Liver (tissue), 9 donors: ENCODE data around the gene PRRX1. TPM values are rescaled to one million over a fixed set of nuclear protein-coding genes. Genes with fewer than 3 reads are reported as not detected.

Source experiments
- DNase-seq: peaks from one replicate; pipeline ENCODE4 v3.0.0-alpha.2; 2017; ENCODE audit warnings: low spot score
- H3K27ac ChIP-seq, 2 donors: one replicate each; pipeline ENCODE4 v1.7.0; 2013; ENCODE audit warnings: inconsistent platforms in 2 of 2, low read length in 2 of 2, control low read depth in 1 of 2, low read depth in 1 of 2, mild to moderate bottlenecking in 1 of 2
- H3K27me3 ChIP-seq, 4 donors: one replicate each; pipeline versions ENCODE4 v1.6.1 to v1.7.0; 2013; ENCODE audit warnings: low read length in 3 of 4, inconsistent platforms in 1 of 4, mild to moderate bottlenecking in 1 of 4, moderate library complexity in 1 of 4; ENCODE audit not compliant: control insufficient read depth in 4 of 4, insufficient read depth in 4 of 4
- H3K36me3 ChIP-seq, 4 donors: one replicate each; pipeline versions ENCODE4 v1.6.1 to v1.7.0; 2013; ENCODE audit warnings: low read length in 3 of 4, mild to moderate bottlenecking in 3 of 4, low read depth in 1 of 4, moderate library complexity in 1 of 4; ENCODE audit not compliant: control insufficient read depth in 4 of 4, insufficient read depth in 3 of 4
- H3K4me1 ChIP-seq, 4 donors: one replicate each; pipeline versions ENCODE4 v1.6.1 to v1.7.0; 2013; ENCODE audit warnings: low read length in 3 of 4, mild to moderate bottlenecking in 3 of 4, moderate library complexity in 1 of 4; ENCODE audit not compliant: control insufficient read depth in 4 of 4, insufficient read depth in 4 of 4
- H3K4me3 ChIP-seq, 3 donors: one replicate each; pipeline versions ENCODE4 v1.6.1 to v1.7.0; 2013; ENCODE audit warnings: low read length in 3 of 3, control low read depth in 1 of 3, low read depth in 1 of 3, mild to moderate bottlenecking in 1 of 3
- H3K9ac ChIP-seq, 2 donors: one replicate each; pipeline ENCODE4 v1.7.0; 2013; ENCODE audit warnings: low read length in 2 of 2, mild to moderate bottlenecking in 2 of 2, moderate library complexity in 2 of 2, control low read depth in 1 of 2, low read depth in 1 of 2
- H3K9me3 ChIP-seq, 4 donors: one replicate each; pipeline versions ENCODE4 v1.6.1 to v1.7.0; 2013; ENCODE audit warnings: low read length in 3 of 4; ENCODE audit not compliant: control insufficient read depth in 4 of 4
- ATF3 ChIP-seq: IDR thresholded peaks from 2 replicates; pipeline ENCODE4 v1.6.1; 2016; ENCODE audit warnings: antibody characterized with exemption
- CTCF ChIP-seq: fragments of 150-350 bp; IDR thresholded peaks from 2 replicates; pipeline ENCODE4 v1.5.1; 2017; ENCODE audit warnings: improper control_type of control experiment, low read depth, low read length; ENCODE audit not compliant: missing input control
- EGR1 ChIP-seq, 2 donors: IDR thresholded peaks; 2 replicates each; pipeline ENCODE4 v1.6.1; 2016 to 2018; ENCODE audit warnings: antibody characterized with exemption in 2 of 2, low read depth in 2 of 2
- FOXA1 ChIP-seq: IDR thresholded peaks from 2 replicates; pipeline ENCODE4 v1.6.1; 2016; ENCODE audit warnings: antibody characterized with exemption
- FOXA2 ChIP-seq: IDR thresholded peaks from 2 replicates; pipeline ENCODE4 v1.6.1; 2016; ENCODE audit warnings: antibody characterized with exemption
- GABPA ChIP-seq, 2 donors: IDR thresholded peaks in 1 of 2; conservative IDR thresholded peaks in 1 of 2; 2 replicates each; pipeline ENCODE4 v1.6.1; 2016; ENCODE audit warnings: antibody characterized with exemption in 2 of 2, mild to moderate bottlenecking in 1 of 2, moderate library complexity in 1 of 2
- HNF4A ChIP-seq, 2 donors: conservative IDR thresholded peaks; 2 replicates each; pipeline ENCODE4 v1.6.1; 2016; ENCODE audit warnings: antibody characterized with exemption in 2 of 2, mild to moderate bottlenecking in 2 of 2
- HNF4G ChIP-seq: IDR thresholded peaks from 2 replicates; pipeline ENCODE4 v1.6.1; 2016; ENCODE audit warnings: antibody characterized with exemption
- JUND ChIP-seq, 2 donors: IDR thresholded peaks; 2 replicates each; pipeline ENCODE4 v1.6.1; 2016; ENCODE audit warnings: antibody characterized with exemption in 2 of 2
- RAD21 ChIP-seq, 2 donors: IDR thresholded peaks; 2 replicates each; pipeline ENCODE4 v1.6.1; 2016; ENCODE audit warnings: antibody characterized with exemption in 2 of 2, mild to moderate bottlenecking in 2 of 2
- REST ChIP-seq: IDR thresholded peaks from 2 replicates; pipeline ENCODE4 v1.6.1; 2016; ENCODE audit warnings: antibody characterized with exemption, mild to moderate bottlenecking
- RXRA ChIP-seq, 2 donors: IDR thresholded peaks; 2 replicates each; pipeline ENCODE4 v1.6.1; 2017 to 2018; ENCODE audit warnings: antibody characterized with exemption in 2 of 2, mild to moderate bottlenecking in 1 of 2
- SP1 ChIP-seq: IDR thresholded peaks from 2 replicates; pipeline ENCODE4 v1.6.1; 2018; ENCODE audit warnings: antibody characterized with exemption, mild to moderate bottlenecking
- TAF1 ChIP-seq: conservative IDR thresholded peaks from 2 replicates; pipeline ENCODE4 v1.6.1; 2016; ENCODE audit warnings: antibody characterized with exemption, mild to moderate bottlenecking
- YY1 ChIP-seq: IDR thresholded peaks from 2 replicates; pipeline ENCODE4 v1.6.1; 2016; ENCODE audit warnings: antibody characterized with exemption, mild to moderate bottlenecking
- WGBS: extraction: QIAGEN DNeasy Blood & Tissue Kit; methylation state at CpG from one replicate; pipeline ENCODE4 v1.1.7; 2013; 5-methylcytosine and 5-hydroxymethylcytosine counted together
- polyA plus RNA-seq, 2 donors: library from polyadenylated mRNA; stranded (reverse) in 1 of 2; unstranded in 1 of 2; fragments of 200-250 nt in 1 of 2; fragments of >200 nt in 1 of 2; fragmentation: Nextera tagmentation in 1 of 2; extraction: Ambion mirVana in 1 of 2; gene quantifications; one replicate each; pipeline versions ENCODE4 v1.2.1 to v1.2.3, GENCODE V29; 2013 to 2015
- total RNA-seq, 2 donors: library from RNA; depleted of rRNA; stranded (reverse); fragments of >200 nt; gene quantifications; one replicate each; pipeline ENCODE4 v1.2.3, GENCODE V29; 2014
- TF ChIP-seq, protein P1 (sequence below): IDR thresholded peaks from 2 replicates; pipeline ENCODE4 v1.6.1; 2016; ENCODE audit warnings: antibody characterized with exemption
- TF ChIP-seq, protein P2 (sequence below): IDR thresholded peaks from 2 replicates; pipeline ENCODE4 v1.6.1; 2016; ENCODE audit warnings: antibody characterized with exemption
- donor health status: healthy.
- donor health status: healthy.
- donor health status: healthy.
- donor health status: healthy.
- donor health status: healthy.

The PRRX1 gene
- total and polyA plus RNA-seq, 4 donors = under 0.01 to 0.37 (median 0.25) TPM; not detected in 1

GRCh38 chr1:170698301-170699275 lies 34.7 kb downstream of the PRRX1 start:
- H3K36me3 ChIP-seq = no peaks in the 10 kb centered on the region
- H3K9ac ChIP-seq = no peak overlapping the region
- DNase-seq = no peak
- no peak overlapping the region for H3K4me3 ChIP-seq
- H3K4me1 ChIP-seq = no peaks in the 10 kb centered on the region
- H3K27me3 ChIP-seq = peaks cover 0 to 4% (median 0%) of the 10 kb centered on the region in 4 donors
- H3K9me3 ChIP-seq = no peaks in the 10 kb centered on the region
- TF ChIP-seq, protein P1, sequence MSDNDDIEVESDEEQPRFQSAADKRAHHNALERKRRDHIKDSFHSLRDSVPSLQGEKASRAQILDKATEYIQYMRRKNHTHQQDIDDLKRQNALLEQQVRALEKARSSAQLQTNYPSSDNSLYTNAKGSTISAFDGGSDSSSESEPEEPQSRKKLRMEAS = no peak
- TF ChIP-seq FOXA2 (no peak), JUND (IDR thresholded peaks at IDR 0.05) (no peak), GABPA (IDR thresholded peaks at IDR 0.05 in 1 of 2, conservative IDR thresholded peaks at IDR 0.05 in 1 of 2) (no peak), TAF1 (no peak), EGR1 (IDR thresholded peaks at IDR 0.05; ENCODE audit: low read depth in 2 of 2) (no peak)
- TF ChIP-seq, protein P2, sequence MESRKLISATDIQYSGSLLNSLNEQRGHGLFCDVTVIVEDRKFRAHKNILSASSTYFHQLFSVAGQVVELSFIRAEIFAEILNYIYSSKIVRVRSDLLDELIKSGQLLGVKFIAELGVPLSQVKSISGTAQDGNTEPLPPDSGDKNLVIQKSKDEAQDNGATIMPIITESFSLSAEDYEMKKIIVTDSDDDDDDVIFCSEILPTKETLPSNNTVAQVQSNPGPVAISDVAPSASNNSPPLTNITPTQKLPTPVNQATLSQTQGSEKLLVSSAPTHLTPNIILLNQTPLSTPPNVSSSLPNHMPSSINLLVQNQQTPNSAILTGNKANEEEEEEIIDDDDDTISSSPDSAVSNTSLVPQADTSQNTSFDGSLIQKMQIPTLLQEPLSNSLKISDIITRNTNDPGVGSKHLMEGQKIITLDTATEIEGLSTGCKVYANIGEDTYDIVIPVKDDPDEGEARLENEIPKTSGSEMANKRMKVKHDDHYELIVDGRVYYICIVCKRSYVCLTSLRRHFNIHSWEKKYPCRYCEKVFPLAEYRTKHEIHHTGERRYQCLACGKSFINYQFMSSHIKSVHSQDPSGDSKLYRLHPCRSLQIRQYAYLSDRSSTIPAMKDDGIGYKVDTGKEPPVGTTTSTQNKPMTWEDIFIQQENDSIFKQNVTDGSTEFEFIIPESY = no peak
- 79% methylated on average over 11 of the region's 11 CpGs for WGBS
- H3K27ac ChIP-seq = no peak overlapping the region

DNA sequence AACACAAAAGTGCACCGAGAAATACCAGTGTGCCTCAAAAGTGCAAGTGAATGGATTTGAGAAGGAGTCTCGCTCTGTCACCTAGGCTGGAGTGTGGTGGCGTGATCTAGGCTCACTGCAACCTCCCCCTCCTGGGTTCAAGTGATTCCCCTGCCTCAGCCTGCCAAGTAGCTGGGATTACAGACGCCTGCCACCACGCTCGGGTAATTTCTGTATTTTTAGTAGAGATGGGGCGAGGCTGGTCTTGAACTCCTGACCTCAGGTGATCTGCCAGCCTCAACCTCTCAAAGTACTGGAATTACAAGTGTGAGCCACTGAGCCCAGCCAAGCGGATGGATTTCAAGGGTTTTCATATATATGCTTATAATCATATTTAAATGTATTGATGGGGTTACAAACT lies 35.8 kb downstream of the PRRX1 start:
- no peaks in the 10 kb centered on the region for H3K4me1 ChIP-seq
- H3K9ac ChIP-seq = no peak overlapping the region
- H3K27ac ChIP-seq = no peak overlapping the region
- no peaks in the 10 kb centered on the region for H3K36me3 ChIP-seq
- WGBS = 90% methylated on average over 8 of the region's 8 CpGs
- H3K9me3 ChIP-seq = no peaks in the 10 kb centered on the region
- H3K4me3 ChIP-seq = no peak overlapping the region
- peaks cover 0 to 4% (median 0%) of the 10 kb centered on the region in 4 donors for H3K27me3 ChIP-seq
- TF ChIP-seq, protein P1 = no peak
- TF ChIP-seq TAF1 (no peak), HNF4G (no peak), ATF3 (no peak), RAD21 (IDR thresholded peaks at IDR 0.05) (no peak), HNF4A (conservative IDR thresholded peaks at IDR 0.05) (no peak), FOXA1 (no peak), REST (no peak), YY1 (no peak), FOXA2 (no peak), CTCF (no peak), JUND (IDR thresholded peaks at IDR 0.05) (no peak), RXRA (IDR thresholded peaks at IDR 0.05) (no peak), SP1 (no peak), GABPA (IDR thresholded peaks at IDR 0.05 in 1 of 2, conservative IDR thresholded peaks at IDR 0.05 in 1 of 2) (no peak)
- TF ChIP-seq, protein P2 = no peak
- no peak for DNase-seq
